ENCODE results near the gene SLC44A2. TPM values are rescaled to one million over a fixed set of nuclear protein-coding genes. Genes with fewer than 3 reads are reported as not detected.
A peak's percentile ranks its signal among the peaks of the same experiment; 100 is the strongest.

The SLC44A2 gene
- total and polyA plus RNA-seq, 2 experiments from 2014 or later, result 44.4 to 91.3 TPM

GRCh38 chr19:10583036-10583776 is 42.1 kb upstream of the SLC44A2 start:
- Histone ChIP-seq H3K79me2 (peaks cover 7% of the 10 kb centered on the region), H3K9me3 (ENCODE audit: low read depth) (no peaks in the 10 kb centered on the region), H4K20me1 (ENCODE audit: insufficient read depth, poor library complexity, severe bottlenecking) (no peaks in the 10 kb centered on the region), H2AFZ (no peak overlapping the region), H3K4me2 (no peak overlapping the region), H3K9me2 (replicated peaks; ENCODE audit: insufficient read depth) (no peaks in the 10 kb centered on the region), H3K27ac (no peak overlapping the region), H3K27me3 (no peaks in the 10 kb centered on the region), H3K36me3 (replicated peaks; ENCODE audit: insufficient read depth, low read depth) (no peaks in the 10 kb centered on the region), H3K4me1 (ENCODE audit: insufficient read depth) (no peaks in the 10 kb centered on the region), H3K4me3 (no peak overlapping the region)
- 93% methylated on average over 9 of the region's 9 CpGs for WGBS (ENCODE audit: low lambda C conversion rate, missing lambda C conversion rate)
- no peak for DNase-seq (ENCODE audit: low spot score)
- TF ChIP-seq EZH2phosphoT487 (IDR thresholded peaks at IDR 0.05; ENCODE audit: low read depth, severe bottlenecking, unreplicated experiment) (no peak), CTCF (IDR thresholded peaks at IDR 0.05; ENCODE audit: poor library complexity) (no peak), EZH2 (IDR thresholded peaks at IDR 0.05; ENCODE audit: borderline replicate concordance) (no peak)

GRCh38 chr19:10586396-10586795 is 39.0 kb upstream of the SLC44A2 start:
- no peaks in the 10 kb centered on the region for H3K4me1 ChIP-seq (ENCODE audit: insufficient read depth)
- peaks cover 7% of the 10 kb centered on the region for H3K79me2 ChIP-seq
- no peaks in the 10 kb centered on the region for H4K20me1 ChIP-seq (ENCODE audit: insufficient read depth, poor library complexity, severe bottlenecking)
- no peaks in the 10 kb centered on the region for H3K36me3 ChIP-seq (replicated peaks; ENCODE audit: insufficient read depth, low read depth)
- H3K4me3 ChIP-seq, result peak overlapping the region; percentile 61
- H3K27me3 ChIP-seq, result no peaks in the 10 kb centered on the region
- H3K9me2 ChIP-seq (replicated peaks; ENCODE audit: insufficient read depth), result no peaks in the 10 kb centered on the region
- peak overlapping the region; percentile 71 for H3K27ac ChIP-seq
- WGBS (ENCODE audit: low lambda C conversion rate, missing lambda C conversion rate), result 67% methylated on average over 6 of the region's 6 CpGs
- TF ChIP-seq EZH2phosphoT487 (IDR thresholded peaks at IDR 0.05; ENCODE audit: low read depth, severe bottlenecking, unreplicated experiment) (no peak), EZH2 (IDR thresholded peaks at IDR 0.05; ENCODE audit: borderline replicate concordance) (no peak), CTCF (IDR thresholded peaks at IDR 0.05; ENCODE audit: poor library complexity) (no peak)
- H2AFZ ChIP-seq, result peak overlapping the region; percentile 80
- no peaks in the 10 kb centered on the region for H3K9me3 ChIP-seq (ENCODE audit: low read depth)
- no peak for DNase-seq (ENCODE audit: low spot score)
- peak overlapping the region; percentile 78 for H3K4me2 ChIP-seq

GRCh38 chr19:10587022-10587838 is 38.1 kb upstream of the SLC44A2 start, which contains the start of gene AP1M2:
TSS of gene AP1M2 (minus strand) at chr19:10587312. CDS start at chr19:10587231, 81 bp downstream.
- DNase-seq (ENCODE audit: low spot score), result peak; percentile 76
- H3K9me2 ChIP-seq (replicated peaks; ENCODE audit: insufficient read depth), result no peaks in the 10 kb centered on the region
- H3K4me3 ChIP-seq, result peak within 1 kb of the TSS; percentile 61
- no peaks in the 10 kb centered on the region for H3K9me3 ChIP-seq (ENCODE audit: low read depth)
- peak within 1 kb of the TSS; percentile 71 for H3K27ac ChIP-seq
- H4K20me1 ChIP-seq (ENCODE audit: insufficient read depth, poor library complexity, severe bottlenecking), result no peaks in the 10 kb centered on the region
- H3K79me2 ChIP-seq, result peaks cover 7% of the 10 kb centered on the region
- no peaks in the 10 kb centered on the region for H3K4me1 ChIP-seq (ENCODE audit: insufficient read depth)
- H2AFZ ChIP-seq, result peak within 1 kb of the TSS; percentile 80
- H3K36me3 ChIP-seq (replicated peaks; ENCODE audit: insufficient read depth, low read depth), result no peaks in the 10 kb centered on the region
- H3K27me3 ChIP-seq, result no peaks in the 10 kb centered on the region
- TF ChIP-seq EZH2phosphoT487 (IDR thresholded peaks at IDR 0.05; ENCODE audit: low read depth, severe bottlenecking, unreplicated experiment) (no peak), CTCF (IDR thresholded peaks at IDR 0.05; ENCODE audit: poor library complexity) (no peak), EZH2 (IDR thresholded peaks at IDR 0.05; ENCODE audit: borderline replicate concordance) (no peak)
- WGBS (ENCODE audit: low lambda C conversion rate, missing lambda C conversion rate), result 14% methylated on average over 35 of the region's 35 CpGs
- peak within 1 kb of the TSS; percentile 78 for H3K4me2 ChIP-seq

Measured in hepatocyte (in vitro differentiated cells).